OCI-LY7 (cell line): ENCODE measurements around the gene FCHO2. TPM values are rescaled to one million over a fixed set of nuclear protein-coding genes. Genes with fewer than 3 reads are reported as not detected.

ENCODE experiments used
- BruUV-seq: library from RNA; stranded (reverse); fragments of 400-500 nt; replicated peaks from 2 replicates; lab custom pipeline; 2021; lab: Mats Ljungman, UMichigan
- CTCF ChIA-PET: fragments of 300-600 bp; sonication (Branson Sonifier 250); formaldehyde crosslinking; loops from one replicate; lab custom pipeline; 2022; ENCODE audit warnings: antibody characterized with exemption; ENCODE audit not compliant: unreplicated experiment; lab: Charles Lee
- POLR2A ChIA-PET: fragments of 300-600 bp; sonication (Branson Sonifier 250); formaldehyde crosslinking; loops from one replicate; lab custom pipeline; 2022; ENCODE audit warnings: antibody characterized with exemption; lab: Charles Lee
- DNase-seq: peaks from one replicate; pipeline ENCODE4 v3.0.0-alpha.2; 2015; ENCODE audit warnings: low spot score
- H2AFZ ChIP-seq: fragments of 200-600 bp; sonication (generic), shearing (Covaris generic); 2 replicates; pipeline ENCODE4 v1.6.1; 2014; ENCODE audit warnings: mild to moderate bottlenecking, antibody characterized with exemption, low read length, moderate library complexity
- H3K27ac ChIP-seq: fragments of 200-600 bp; sonication (generic); 2 replicates; pipeline ENCODE4 v1.5.1; 2014; ENCODE audit warnings: mixed run types, low read depth, mild to moderate bottlenecking, moderate library complexity, low read length, inconsistent platforms; ENCODE audit not compliant: poor library complexity, severe bottlenecking
- H3K36me3 ChIP-seq: fragments of 200-600 bp; sonication (generic); 2 replicates; pipeline ENCODE4 v1.6.1; 2014; ENCODE audit warnings: mild to moderate bottlenecking, antibody characterized with exemption, low read length, moderate library complexity, mixed read lengths; ENCODE audit not compliant: insufficient read depth
- H3K4me1 ChIP-seq: fragments of 200-600 bp; sonication (generic); 2 replicates; pipeline ENCODE4 v1.5.1; 2014; ENCODE audit warnings: mild to moderate bottlenecking, low read length; ENCODE audit not compliant: insufficient read depth, poor library complexity, severe bottlenecking
- H3K4me2 ChIP-seq: fragments of 200-600 bp; sonication (generic); 2 replicates; pipeline ENCODE4 v1.6.1; 2014; ENCODE audit warnings: mild to moderate bottlenecking, low read length
- H3K4me3 ChIP-seq: fragments of 200-600 bp; sonication (generic); 2 replicates; pipeline ENCODE4 v1.5.1; 2014; ENCODE audit warnings: mild to moderate bottlenecking, low read depth, low read length; ENCODE audit not compliant: poor library complexity, severe bottlenecking
- H3K79me2 ChIP-seq: fragments of 200-600 bp; sonication (generic); 2 replicates; pipeline ENCODE4 v1.6.1; 2016; ENCODE audit warnings: low read depth, mild to moderate bottlenecking, low read length, moderate library complexity, mixed read lengths; ENCODE audit not compliant: insufficient read depth
- H3K9me2 ChIP-seq: fragments of 200-600 bp; sonication (generic); 2 replicates; pipeline ENCODE4 v1.6.1; 2016; ENCODE audit warnings: mild to moderate bottlenecking, low read length, mixed read lengths; ENCODE audit not compliant: insufficient read depth
- H3K9me3 ChIP-seq: fragments of 200-600 bp; sonication (generic); 2 replicates; pipeline ENCODE4 v1.6.1; 2014; ENCODE audit warnings: mild to moderate bottlenecking, mixed run types, low read length, mixed read lengths
- H4K20me1 ChIP-seq: fragments of 200-600 bp; sonication (generic); 2 replicates; pipeline ENCODE4 v1.6.1; 2014; ENCODE audit warnings: mild to moderate bottlenecking, antibody characterized with exemption, low read length, moderate library complexity, mixed read lengths; ENCODE audit not compliant: insufficient read depth
- CTCF ChIP-seq: fragments of 200-600 bp; sonication (generic); conservative IDR thresholded peaks from 2 replicates; pipeline ENCODE4 v1.5.1; 2014; ENCODE audit warnings: mild to moderate bottlenecking, antibody characterized with exemption, low read length, moderate library complexity, mixed read lengths
- EZH2phosphoT487 ChIP-seq: fragments of 200-600 bp; sonication (generic); IDR thresholded peaks from 2 replicates; pipeline ENCODE4 v1.6.1; 2018; ENCODE audit warnings: low read depth, borderline replicate concordance, mild to moderate bottlenecking, mixed run types, antibody characterized with exemption, low read length, moderate library complexity, mixed read lengths
- intact Hi-C: fragments of 100-400 bp; cut with micrococcal nuclease; formaldehyde crosslinking; loops from one replicate; pipeline ENCODE4 v1.10.0; 2022; ENCODE audit not compliant: unreplicated experiment
- total RNA-seq, 2 experiments: library from RNA; depleted of rRNA in 1 of 2; stranded (reverse); fragments of >200 nt in 1 of 2; shearing (Covaris generic) in 1 of 2; gene quantifications; 2 replicates each; pipeline ENCODE4 v1.2.3, GENCODE V29; 2014 to 2022

Gene FCHO2
- total RNA-seq, 2 experiments from 2014 or later, result 7.2 to 7.8 TPM

- Histone ChIP-seq H4K20me1 (no peaks in the 10 kb centered on the region), H3K4me3 (no peak overlapping the region), H3K9me2 (no peaks in the 10 kb centered on the region), H2AFZ (no peak overlapping the region), H3K4me1 (no peaks in the 10 kb centered on the region), H3K4me2 (no peak overlapping the region), H3K9me3 (no peaks in the 10 kb centered on the region), H3K27ac (no peak overlapping the region), H3K36me3 (peaks cover 3% of the 10 kb centered on the region; the same call in 1 of the 2 replicates), H3K79me2 (no peaks in the 10 kb centered on the region)
- TF ChIP-seq EZH2phosphoT487, result no peak
- no peak for TF ChIP-seq CTCF
- no peak for DNase-seq
- POLR2A ChIA-PET, result interaction anchor here (0.6 kb wide), 1 partner anchor 10 kb away, joined by 4 read pairs; no protein-coding TSS in a partner anchor
- BruUV-seq, result no TSS peak
- intact Hi-C loops, result no loop called here
- CTCF ChIA-PET, result no interaction called here
Observed at GRCh38 chr5:72988769-72989168, 32.9 kb downstream of the FCHO2 start.

GRCh38 chr5:72991394-72991793 is 35.6 kb downstream of the FCHO2 start:
- H3K36me3 ChIP-seq, result peaks cover 3% of the 10 kb centered on the region; the same call in 1 of the 2 replicates

More at GRCh38 chr5:72991394-72991793, 35.6 kb downstream of the FCHO2 start:
- Histone ChIP-seq H3K4me2 (no peak overlapping the region), H3K9me2 (no peaks in the 10 kb centered on the region), H3K79me2 (no peaks in the 10 kb centered on the region), H3K27ac (no peak overlapping the region), H4K20me1 (no peaks in the 10 kb centered on the region), H2AFZ (no peak overlapping the region), H3K9me3 (no peaks in the 10 kb centered on the region), H3K4me3 (no peak overlapping the region), H3K4me1 (no peaks in the 10 kb centered on the region)
- POLR2A ChIA-PET, result no interaction called here
- no peak for DNase-seq
- CTCF ChIA-PET, result no interaction called here
- BruUV-seq, result no TSS peak
- TF ChIP-seq EZH2phosphoT487 (no peak), CTCF (no peak)
- intact Hi-C loops, result no loop called here
